ENCODE results near the gene THEM4.
"Not testable (repeated sequence)": the region's sequence is repeated elsewhere in the genome, so short reads cannot be mapped to it uniquely, and the experiment has no call there.

Gene THEM4

GRCh38 chr1:151935894-151936602 lies 26.7 kb upstream of the THEM4 start:
- no peak overlapping the region for H3K27ac ChIP-seq
- DNase-seq (ENCODE audit: low read depth, low spot score): no peak

GRCh38 chr1:151935154-151935553 lies 25.8 kb upstream of the THEM4 start:
- no peak overlapping the region for H3K27ac ChIP-seq
- no peak for DNase-seq (ENCODE audit: low read depth, low spot score)

GRCh38 chr1:151934048-151934493 lies 24.8 kb upstream of the THEM4 start:
- no peak for DNase-seq (ENCODE audit: low read depth, low spot score)
- H3K27ac ChIP-seq: no peak overlapping the region

- no peak overlapping the region for H3K27ac ChIP-seq
- no peak for DNase-seq (ENCODE audit: low read depth, low spot score)
Observed at GRCh38 chr1:151924691-151925587, 15.6 kb upstream of the THEM4 start.

- no peak for DNase-seq (ENCODE audit: low read depth, low spot score)
- no peak overlapping the region for H3K27ac ChIP-seq
Observed at GRCh38 chr1:151923422-151923821, 14.1 kb upstream of the THEM4 start.

- no peak for DNase-seq (ENCODE audit: low read depth, low spot score)
Observed at GRCh38 chr1:151920149-151920548, 10.8 kb upstream of the THEM4 start.

GRCh38 chr1:151918819-151919610 lies 9.7 kb upstream of the THEM4 start:
- H3K27ac ChIP-seq: no peak overlapping the region
- no peak for DNase-seq (ENCODE audit: low read depth, low spot score)

More at GRCh38 chr1:151920149-151920548, 10.8 kb upstream of the THEM4 start:
- no peak overlapping the region for H3K27ac ChIP-seq

GRCh38 chr1:151918156-151918555 lies 8.8 kb upstream of the THEM4 start:
- no peak overlapping the region for H3K27ac ChIP-seq
- no peak for DNase-seq (ENCODE audit: low read depth, low spot score)

- no peak for DNase-seq (ENCODE audit: low read depth, low spot score)
- no peak overlapping the region for H3K27ac ChIP-seq
Observed at GRCh38 chr1:151916726-151917370, 7.5 kb upstream of the THEM4 start.

- DNase-seq (ENCODE audit: low read depth, low spot score): no peak
- H3K27ac ChIP-seq: no peak overlapping the region
Observed at GRCh38 chr1:151915061-151915686, 5.9 kb upstream of the THEM4 start.

- no peak for DNase-seq (ENCODE audit: low read depth, low spot score)
- no peak overlapping the region for H3K27ac ChIP-seq
Observed at GRCh38 chr1:151914076-151914475, 4.8 kb upstream of the THEM4 start.

GRCh38 chr1:151912973-151913372 lies 3.7 kb upstream of the THEM4 start:
- no peak for DNase-seq (ENCODE audit: low read depth, low spot score)

GRCh38 chr1:151908228-151908691 lies 1.1 kb downstream of the THEM4 start:
- no peak for DNase-seq (ENCODE audit: low read depth, low spot score)
- no peak overlapping the region for H3K27ac ChIP-seq

More at GRCh38 chr1:151912973-151913372, 3.7 kb upstream of the THEM4 start:
- H3K27ac ChIP-seq: no peak overlapping the region

- no peak overlapping the region for H3K27ac ChIP-seq
- DNase-seq (ENCODE audit: low read depth, low spot score): no peak
Observed at GRCh38 chr1:151907363-151908139, 1.8 kb downstream of the THEM4 start.

- not testable (repeated sequence) for DNase-seq (ENCODE audit: low read depth, low spot score); H3K27ac ChIP-seq
Observed at GRCh38 chr1:151906324-151906645, 3.0 kb downstream of the THEM4 start.

GRCh38 chr1:151905443-151906323 lies 3.6 kb downstream of the THEM4 start:
- not testable (repeated sequence) for DNase-seq (ENCODE audit: low read depth, low spot score); H3K27ac ChIP-seq

GRCh38 chr1:151905070-151905442 lies 4.3 kb downstream of the THEM4 start:
- no peak for DNase-seq (ENCODE audit: low read depth, low spot score)

GRCh38 chr1:151902858-151903257 lies 6.5 kb downstream of the THEM4 start:
- no peak overlapping the region for H3K27ac ChIP-seq

More at GRCh38 chr1:151905070-151905442, 4.3 kb downstream of the THEM4 start:
- H3K27ac ChIP-seq: no peak overlapping the region

More at GRCh38 chr1:151902858-151903257, 6.5 kb downstream of the THEM4 start:
- no peak for DNase-seq (ENCODE audit: low read depth, low spot score)
